Measurements from ENCODE around the gene DACH2.

The DACH2 gene

DNA sequence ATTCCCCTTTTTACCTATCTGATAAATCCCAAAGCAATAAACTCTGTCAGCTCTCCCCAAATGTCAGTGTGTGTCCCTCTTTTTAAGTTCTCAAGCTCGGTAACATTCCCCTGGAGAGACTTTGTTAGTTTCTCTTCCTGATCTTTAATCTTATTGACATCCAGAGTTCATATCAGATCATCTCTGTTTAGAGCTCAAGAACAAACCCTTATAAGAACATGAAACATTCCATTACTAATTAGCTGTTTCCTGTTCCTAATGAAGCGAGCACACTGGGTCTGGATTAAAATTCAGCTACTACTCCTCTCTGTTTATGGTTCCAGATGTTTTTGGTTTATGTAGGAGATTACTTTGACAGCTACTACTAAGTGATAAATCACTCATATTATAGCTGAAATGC is 681.5 kb downstream of the DACH2 start:
- DNase-seq = no peak

DNA sequence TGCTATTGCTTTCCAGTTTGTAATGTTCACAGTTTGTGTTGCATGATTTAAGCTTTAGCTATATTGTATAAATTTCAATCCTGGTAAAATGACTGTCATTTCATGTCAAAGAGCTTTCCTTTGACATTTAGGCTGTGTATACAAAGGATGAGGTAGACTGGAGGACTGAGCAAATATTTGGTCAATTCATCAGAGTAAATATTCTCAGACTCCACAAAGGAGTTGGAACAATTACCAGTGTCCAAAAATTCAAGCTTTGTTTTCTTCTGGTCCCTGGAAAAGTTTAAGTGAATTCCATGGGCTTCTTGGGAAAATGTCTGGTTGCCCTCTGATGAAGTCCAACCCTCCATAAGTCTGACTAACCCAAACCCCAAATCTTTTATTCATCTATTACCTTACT is 682.4 kb downstream of the DACH2 start:
- no peak for DNase-seq

GRCh38 chrX:86845101-86845500 is 696.9 kb downstream of the DACH2 start:
- DNase-seq = no peak
